GM23248 (cell line): ENCODE results near the gene MRPL46.

Experiments
- EZH2 ChIP-seq: fragments of 200-600 bp; sonication (generic); IDR thresholded peaks from 2 replicates; pipeline ENCODE4 v1.6.1; 2018; ENCODE audit warnings: antibody characterized with exemption, mild to moderate bottlenecking; ENCODE audit not compliant: insufficient read depth, poor library complexity, severe bottlenecking
- EZH2phosphoT487 ChIP-seq: fragments of 200-600 bp; sonication (generic); IDR thresholded peaks from 2 replicates; pipeline ENCODE4 v1.6.1; 2018; ENCODE audit warnings: antibody characterized with exemption, moderate library complexity, mild to moderate bottlenecking, low read depth; ENCODE audit not compliant: insufficient read depth

- TF ChIP-seq EZH2phosphoT487 (no peak), EZH2 (no peak)
Measured at GRCh38 chr15:88423331-88423730, 43.9 kb downstream of the MRPL46 start.
